GM12873 (cell line): ENCODE measurements around the gene ZNF541.

ENCODE experiments used
- CTCF ChIP-seq: IDR thresholded peaks from 2 replicates; pipeline ENCODE4 v1.5.1; 2012; ENCODE audit warnings: low read depth, mild to moderate bottlenecking, moderate library complexity, low read length, control low read depth; ENCODE audit not compliant: insufficient read depth; ENCODE audit errors: missing control alignments

The ZNF541 gene

GRCh38 chr19:47537493-47537892 is 35.5 kb downstream of the ZNF541 start:
- no peak for TF ChIP-seq CTCF

GRCh38 chr19:47534628-47535027 is 38.3 kb downstream of the ZNF541 start:
- TF ChIP-seq CTCF, result no peak

GRCh38 chr19:47531640-47532387 is 41.1 kb downstream of the ZNF541 start:
- TF ChIP-seq CTCF, result no peak

- no peak for TF ChIP-seq CTCF
These were observed 43.8 kb downstream of the ZNF541 start for GRCh38 chr19:47529018-47529742.

- TF ChIP-seq CTCF, result no peak
These were observed 46.1 kb downstream of the ZNF541 start for GRCh38 chr19:47526798-47527197.

- TF ChIP-seq CTCF, result no peak
These were observed 49.5 kb downstream of the ZNF541 start for GRCh38 chr19:47523473-47523872.
